ENCODE results near the gene ZNHIT3. TPM values are rescaled to one million over a fixed set of nuclear protein-coding genes. Genes with fewer than 3 reads are reported as not detected.

ZNHIT3 gene
- total and polyA plus RNA-seq, 4 donors, result 8.1 to 24.2 (median 19.1) TPM

GRCh38 chr17:36485027-36485426, 1.5 kb upstream of the ZNHIT3 start:
- no peak for DNase-seq (ENCODE audit: low spot score)
- no peak overlapping the region for H3K27ac ChIP-seq (ENCODE audit: low read depth in 1 of 2, low read length in 2 of 2)
- H3K4me3 ChIP-seq (ENCODE audit: low read depth in 1 of 3, low read length in 3 of 3), result no peak overlapping the region
- no peaks in the 10 kb centered on the region for H3K36me3 ChIP-seq (ENCODE audit: control insufficient read depth in 4 of 4, insufficient read depth in 3 of 4, low read depth in 1 of 4, low read length in 3 of 4)
- H3K9ac ChIP-seq (ENCODE audit: low read depth in 1 of 2, low read length in 2 of 2), result no peak overlapping the region
- no peaks in the 10 kb centered on the region for H3K27me3 ChIP-seq (ENCODE audit: control insufficient read depth in 4 of 4, insufficient read depth in 4 of 4, low read length in 3 of 4)
- 92% methylated on average over 8 of the region's 8 CpGs for WGBS
- no peak for TF ChIP-seq JUND (IDR thresholded peaks at IDR 0.05)
- TF ChIP-seq MAX (IDR thresholded peaks at IDR 0.05), result no peak
- TF ChIP-seq HNF4G (IDR thresholded peaks at IDR 0.05), result no peak
- TF ChIP-seq FOXA1 (IDR thresholded peaks at IDR 0.05), result no peak
- TF ChIP-seq RXRA (IDR thresholded peaks at IDR 0.05), result no peak
- no peak for TF ChIP-seq HNF4A (conservative IDR thresholded peaks at IDR 0.05)
- TF ChIP-seq EGR1 (IDR thresholded peaks at IDR 0.05; ENCODE audit: low read depth in 2 of 2), result no peak
- no peak for TF ChIP-seq FOXA2 (IDR thresholded peaks at IDR 0.05)
- no peak for TF ChIP-seq NR2F2 (IDR thresholded peaks at IDR 0.05)
- no peak for TF ChIP-seq GABPA (IDR thresholded peaks at IDR 0.05 in 1 of 2, conservative IDR thresholded peaks at IDR 0.05 in 1 of 2)
- TF ChIP-seq ATF3 (IDR thresholded peaks at IDR 0.05), result no peak
- no peak for TF ChIP-seq TAF1 (conservative IDR thresholded peaks at IDR 0.05)
- TF ChIP-seq RAD21 (IDR thresholded peaks at IDR 0.05), result no peak
- no peak for TF ChIP-seq ZBTB33 (IDR thresholded peaks at IDR 0.05)
- TF ChIP-seq SP1 (IDR thresholded peaks at IDR 0.05), result no peak
- no peak for TF ChIP-seq REST (IDR thresholded peaks at IDR 0.05)
- no peak for TF ChIP-seq YY1 (IDR thresholded peaks at IDR 0.05)
- no peak for TF ChIP-seq CTCF (IDR thresholded peaks at IDR 0.05; ENCODE audit: low read depth, low read length, missing input control)
- H3K9me3 ChIP-seq (ENCODE audit: control insufficient read depth in 4 of 4, low read length in 3 of 4), result no peaks in the 10 kb centered on the region
- H3K4me1 ChIP-seq (ENCODE audit: control insufficient read depth in 4 of 4, insufficient read depth in 4 of 4, low read length in 3 of 4), result peaks cover 9 to 35% (median 28%) of the 10 kb centered on the region in 4 donors
